ENCODE measurements around the gene WWOX.

The WWOX gene

DNA sequence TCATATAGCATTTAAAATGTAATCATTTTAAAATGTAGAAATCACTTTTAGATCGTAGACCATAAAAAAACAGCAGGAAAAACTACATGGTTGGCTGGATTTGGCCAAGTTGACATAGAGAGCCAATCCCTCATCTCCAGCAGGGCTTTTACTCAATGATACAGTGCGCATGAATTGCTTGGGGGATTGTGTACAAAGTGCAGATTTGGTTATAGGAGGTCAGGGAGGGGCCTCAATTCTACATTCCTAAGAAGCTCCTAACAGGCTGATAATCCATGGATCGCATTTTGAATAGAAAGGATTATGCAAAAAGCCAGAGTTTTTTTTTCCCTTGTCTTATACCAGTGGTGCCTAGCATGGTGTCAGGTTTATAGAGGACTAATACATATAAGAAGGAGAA, 1056.0 kb downstream of the WWOX start:
- no peaks in the 10 kb centered on the region for H3K27me3 ChIP-seq (ENCODE audit: insufficient read depth, insufficient read length)
- no peaks in the 10 kb centered on the region for H3K9me3 ChIP-seq (ENCODE audit: insufficient read depth, low read length)
- no peaks in the 10 kb centered on the region for H3K36me3 ChIP-seq (ENCODE audit: insufficient read depth, insufficient read length, low read length)
- no peak overlapping the region for H3K9ac ChIP-seq (ENCODE audit: insufficient read length, low read depth)
- no peak for TF ChIP-seq YY1 (IDR thresholded peaks at IDR 0.05; ENCODE audit: insufficient read depth, insufficient read length)
- TF ChIP-seq ZNF274 (IDR thresholded peaks at IDR 0.05; ENCODE audit: low read depth, low read length), result no peak
- no peaks in the 10 kb centered on the region for H3K4me1 ChIP-seq (ENCODE audit: insufficient read depth, insufficient read length)
- DNase-seq (ENCODE audit: low read depth, low spot score), result no peak
- no peak overlapping the region for H3K4me3 ChIP-seq (ENCODE audit: insufficient read length, low read depth)

GRCh38 chr16:79155904-79156303, 1056.5 kb downstream of the WWOX start:
- TF ChIP-seq YY1 (IDR thresholded peaks at IDR 0.05; ENCODE audit: insufficient read depth, insufficient read length), result no peak
- no peak for TF ChIP-seq SUZ12 (IDR thresholded peaks at IDR 0.05; ENCODE audit: extremely low read depth, insufficient read depth, insufficient read length)
- no peak for TF ChIP-seq ZNF274 (IDR thresholded peaks at IDR 0.05; ENCODE audit: low read depth, low read length)
- Histone ChIP-seq H3K4me3 (ENCODE audit: insufficient read length, low read depth) (no peak overlapping the region), H3K4me1 (ENCODE audit: insufficient read depth, insufficient read length) (no peaks in the 10 kb centered on the region), H3K27me3 (ENCODE audit: insufficient read depth, insufficient read length) (no peaks in the 10 kb centered on the region), H3K9ac (ENCODE audit: insufficient read length, low read depth) (no peak overlapping the region), H3K9me3 (ENCODE audit: insufficient read depth, low read length) (no peaks in the 10 kb centered on the region), H3K36me3 (ENCODE audit: insufficient read depth, insufficient read length, low read length) (no peaks in the 10 kb centered on the region)
- DNase-seq (ENCODE audit: low read depth, low spot score), result no peak

DNA sequence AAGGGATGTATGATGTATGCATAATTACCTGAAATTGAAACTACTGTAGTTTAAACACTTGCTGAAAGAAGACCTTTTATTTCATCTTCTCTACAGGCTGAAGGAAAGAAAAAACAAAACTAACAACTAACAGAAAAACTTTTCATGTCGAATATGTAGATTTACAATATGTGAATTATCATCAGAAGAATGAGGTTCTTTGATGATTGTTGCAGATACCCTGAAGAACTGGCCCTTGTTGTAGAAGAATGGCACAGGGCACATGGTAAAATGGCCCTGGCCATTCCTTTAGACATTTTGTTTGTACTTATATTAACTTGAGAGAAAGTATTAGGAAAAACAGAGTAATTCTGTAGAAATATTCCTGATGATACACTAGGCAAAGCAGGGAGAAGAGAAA, 1057.3 kb downstream of the WWOX start:
- Histone ChIP-seq H3K9ac (ENCODE audit: insufficient read length, low read depth) (no peak overlapping the region), H3K9me3 (ENCODE audit: insufficient read depth, low read length) (no peaks in the 10 kb centered on the region), H3K4me3 (ENCODE audit: insufficient read length, low read depth) (no peak overlapping the region), H3K36me3 (ENCODE audit: insufficient read depth, insufficient read length, low read length) (no peaks in the 10 kb centered on the region), H3K27me3 (ENCODE audit: insufficient read depth, insufficient read length) (no peaks in the 10 kb centered on the region), H3K4me1 (ENCODE audit: insufficient read depth, insufficient read length) (no peaks in the 10 kb centered on the region)
- TF ChIP-seq ZNF274 (IDR thresholded peaks at IDR 0.05; ENCODE audit: low read depth, low read length) (no peak), SUZ12 (IDR thresholded peaks at IDR 0.05; ENCODE audit: extremely low read depth, insufficient read depth, insufficient read length) (no peak), YY1 (IDR thresholded peaks at IDR 0.05; ENCODE audit: insufficient read depth, insufficient read length) (no peak)
- no peak for DNase-seq (ENCODE audit: low read depth, low spot score)

- Histone ChIP-seq H3K27me3 (ENCODE audit: insufficient read depth, insufficient read length) (no peaks in the 10 kb centered on the region), H3K36me3 (ENCODE audit: insufficient read depth, insufficient read length, low read length) (no peaks in the 10 kb centered on the region), H3K9ac (ENCODE audit: insufficient read length, low read depth) (no peak overlapping the region), H3K4me1 (ENCODE audit: insufficient read depth, insufficient read length) (no peaks in the 10 kb centered on the region), H3K4me3 (ENCODE audit: insufficient read length, low read depth) (no peak overlapping the region), H3K9me3 (ENCODE audit: insufficient read depth, low read length) (no peaks in the 10 kb centered on the region)
- DNase-seq (ENCODE audit: low read depth, low spot score), result peak; percentile 23
- TF ChIP-seq SUZ12 (IDR thresholded peaks at IDR 0.05; ENCODE audit: extremely low read depth, insufficient read depth, insufficient read length) (no peak), ZNF274 (IDR thresholded peaks at IDR 0.05; ENCODE audit: low read depth, low read length) (no peak), YY1 (IDR thresholded peaks at IDR 0.05; ENCODE audit: insufficient read depth, insufficient read length) (no peak)
These were observed 1058.9 kb downstream of the WWOX start for GRCh38 chr16:79158337-79158736.

DNA sequence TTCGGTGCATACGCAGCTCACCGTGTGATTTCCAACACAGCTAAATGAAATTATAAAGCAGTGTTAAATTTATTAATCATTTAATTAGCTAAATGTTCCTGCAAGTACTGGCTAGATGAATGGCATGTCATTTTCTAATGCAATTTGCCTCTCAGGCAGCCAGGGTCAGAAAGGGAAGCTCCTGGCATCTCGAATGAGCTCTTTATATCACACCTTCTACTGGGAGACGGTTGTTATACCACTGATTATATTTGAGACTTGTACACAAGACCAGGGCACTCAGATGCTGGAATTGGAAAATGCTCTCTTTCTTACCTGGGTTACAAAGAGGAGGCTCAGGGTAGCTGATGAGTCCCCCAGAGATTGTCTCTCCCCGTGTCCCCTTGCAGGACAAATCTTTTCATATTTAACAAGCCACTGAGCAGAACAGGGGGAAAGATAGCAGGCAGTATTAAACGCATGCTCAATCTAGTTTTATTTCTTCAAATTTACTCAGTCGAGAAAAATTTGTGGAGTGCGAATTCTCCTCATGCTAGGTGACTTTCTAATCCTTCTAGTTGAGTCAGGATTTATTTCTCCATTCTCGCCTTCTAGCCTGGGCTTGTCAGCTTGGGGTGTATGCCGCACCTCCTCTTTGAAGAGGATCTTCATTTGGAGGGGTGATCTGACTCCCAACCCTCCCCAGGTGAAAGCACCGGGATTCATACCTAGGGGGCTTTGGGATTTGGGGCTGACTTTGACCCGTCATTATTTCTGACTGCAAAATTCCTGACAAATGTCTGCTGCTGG, 1060.0 kb downstream of the WWOX start:
- TF ChIP-seq YY1 (IDR thresholded peaks at IDR 0.05; ENCODE audit: insufficient read depth, insufficient read length) (no peak), ZNF274 (IDR thresholded peaks at IDR 0.05; ENCODE audit: low read depth, low read length) (no peak), SUZ12 (IDR thresholded peaks at IDR 0.05; ENCODE audit: extremely low read depth, insufficient read depth, insufficient read length) (no peak)
- Histone ChIP-seq H3K4me1 (ENCODE audit: insufficient read depth, insufficient read length) (no peaks in the 10 kb centered on the region), H3K9ac (ENCODE audit: insufficient read length, low read depth) (no peak overlapping the region), H3K9me3 (ENCODE audit: insufficient read depth, low read length) (no peaks in the 10 kb centered on the region), H3K4me3 (ENCODE audit: insufficient read length, low read depth) (no peak overlapping the region), H3K27me3 (ENCODE audit: insufficient read depth, insufficient read length) (no peaks in the 10 kb centered on the region), H3K36me3 (ENCODE audit: insufficient read depth, insufficient read length, low read length) (no peaks in the 10 kb centered on the region)
- no peak for DNase-seq (ENCODE audit: low read depth, low spot score)

DNA sequence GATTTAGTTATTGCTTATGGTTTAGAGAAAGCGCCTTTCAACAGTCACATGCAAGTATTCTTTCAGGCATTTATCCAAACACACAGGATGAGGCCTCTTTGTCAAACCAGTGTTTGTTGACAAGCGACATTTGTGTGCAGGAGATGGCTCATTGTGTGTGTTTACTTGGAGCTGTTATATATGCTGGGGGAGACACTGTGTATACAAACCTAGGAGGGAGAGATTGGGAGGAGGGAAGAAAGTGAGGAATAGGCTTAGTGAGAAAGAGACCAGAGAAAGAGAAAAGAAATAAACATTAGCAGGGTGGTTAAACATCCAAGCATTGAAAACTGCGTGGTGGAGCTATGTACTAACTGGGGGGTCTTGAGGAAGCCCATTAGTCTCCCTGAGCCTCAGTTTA, 1063.5 kb downstream of the WWOX start:
- no peak for TF ChIP-seq SUZ12 (IDR thresholded peaks at IDR 0.05; ENCODE audit: extremely low read depth, insufficient read depth, insufficient read length)
- TF ChIP-seq ZNF274 (IDR thresholded peaks at IDR 0.05; ENCODE audit: low read depth, low read length), result no peak
- no peak for TF ChIP-seq YY1 (IDR thresholded peaks at IDR 0.05; ENCODE audit: insufficient read depth, insufficient read length)
- no peaks in the 10 kb centered on the region for H3K4me1 ChIP-seq (ENCODE audit: insufficient read depth, insufficient read length)
- H3K36me3 ChIP-seq (ENCODE audit: insufficient read depth, insufficient read length, low read length), result no peaks in the 10 kb centered on the region
- peaks cover 3% of the 10 kb centered on the region for H3K9me3 ChIP-seq (ENCODE audit: insufficient read depth, low read length)
- H3K27me3 ChIP-seq (ENCODE audit: insufficient read depth, insufficient read length), result no peaks in the 10 kb centered on the region
- H3K9ac ChIP-seq (ENCODE audit: insufficient read length, low read depth), result no peak overlapping the region
- H3K4me3 ChIP-seq (ENCODE audit: insufficient read length, low read depth), result no peak overlapping the region
- DNase-seq (ENCODE audit: low read depth, low spot score), result no peak

DNA sequence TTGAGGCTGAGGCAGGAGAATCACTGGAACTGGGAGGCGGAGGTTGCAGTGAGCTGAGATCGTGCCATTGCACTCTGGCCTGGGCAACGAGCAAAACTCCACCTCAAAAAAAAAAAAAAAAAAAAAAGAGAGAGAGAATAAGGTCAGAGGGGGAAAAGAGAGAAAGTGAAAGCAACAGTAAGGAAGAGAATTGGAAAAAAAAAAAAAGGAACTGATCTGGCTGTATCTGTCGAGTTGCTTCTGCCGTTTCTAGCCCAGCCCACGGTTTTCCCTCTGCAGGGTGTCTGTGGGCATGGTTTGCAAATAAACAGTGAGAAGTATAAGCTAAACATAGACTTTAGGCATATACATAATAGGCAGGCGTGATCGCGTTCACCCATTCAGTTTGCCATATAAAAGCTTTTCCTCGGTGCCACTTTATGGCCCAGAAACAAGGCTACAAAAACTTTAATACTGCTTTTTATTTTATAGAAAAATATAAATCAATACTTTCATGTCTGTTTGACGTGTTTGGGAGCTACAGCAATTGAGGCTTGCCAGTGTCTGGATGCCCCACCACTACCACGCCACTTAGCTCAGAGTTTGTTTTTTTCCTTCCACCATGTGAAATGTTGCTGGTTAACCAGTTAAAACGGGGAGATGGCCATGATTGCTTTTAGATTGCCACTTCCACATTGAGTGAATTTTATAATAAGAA, 1064.4 kb downstream of the WWOX start:
- Histone ChIP-seq H3K4me1 (ENCODE audit: insufficient read depth, insufficient read length) (no peaks in the 10 kb centered on the region), H3K36me3 (ENCODE audit: insufficient read depth, insufficient read length, low read length) (no peaks in the 10 kb centered on the region), H3K9ac (ENCODE audit: insufficient read length, low read depth) (no peak overlapping the region), H3K27me3 (ENCODE audit: insufficient read depth, insufficient read length) (no peaks in the 10 kb centered on the region), H3K9me3 (ENCODE audit: insufficient read depth, low read length) (peaks cover 7% of the 10 kb centered on the region), H3K4me3 (ENCODE audit: insufficient read length, low read depth) (no peak overlapping the region)
- no peak for TF ChIP-seq YY1 (IDR thresholded peaks at IDR 0.05; ENCODE audit: insufficient read depth, insufficient read length)
- TF ChIP-seq SUZ12 (IDR thresholded peaks at IDR 0.05; ENCODE audit: extremely low read depth, insufficient read depth, insufficient read length), result no peak
- TF ChIP-seq ZNF274 (IDR thresholded peaks at IDR 0.05; ENCODE audit: low read depth, low read length), result no peak
- DNase-seq (ENCODE audit: low read depth, low spot score), result no peak

Measured in NT2/D1 (cell line).